ENCODE measurements around the gene NEMP2. TPM values are rescaled to one million over a fixed set of nuclear protein-coding genes. Genes with fewer than 3 reads are reported as not detected.

NEMP2 gene
- total RNA-seq, 2 experiments from 2014 or later = 11.6 to 12.2 TPM

DNA sequence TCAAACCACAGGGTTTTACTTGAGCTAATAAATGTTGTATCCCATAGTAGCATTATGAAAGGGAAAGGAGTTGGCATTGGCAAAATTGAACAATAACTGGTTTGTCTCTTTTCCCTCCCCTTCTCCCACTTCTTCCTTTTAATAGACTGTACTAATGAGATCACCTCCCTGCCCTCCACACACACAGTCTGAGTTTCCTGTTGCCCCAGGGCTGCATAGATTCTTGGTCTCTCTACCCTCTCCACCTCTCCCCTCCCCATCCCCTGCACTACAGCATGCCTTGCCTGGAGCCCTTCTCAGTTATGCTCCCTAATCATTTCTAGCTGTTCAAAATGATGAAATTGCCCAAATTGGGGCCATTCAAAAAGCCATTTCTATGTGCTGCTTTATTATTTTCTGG, 37.2 kb upstream of the NEMP2 start:
- no peaks in the 10 kb centered on the region for H3K27me3 ChIP-seq (ENCODE audit: control insufficient read depth in 1 of 2, insufficient read depth in 2 of 2, low read length in 2 of 2)
- Mint-ChIP-seq H3K9me3 (peaks cover 4% of the 10 kb centered on the region), H3K4me3 (no peak overlapping the region), H3K27me3 (no peaks in the 10 kb centered on the region), H3K4me1 (ENCODE audit: low read depth) (peaks cover 21% of the 10 kb centered on the region), H3K36me3 (ENCODE audit: low read depth) (no peaks in the 10 kb centered on the region), H3K27ac (no peak overlapping the region)
- intact Hi-C loops (cut with DNase I, micrococcal nuclease) = no loop called here
- no peaks in the 10 kb centered on the region for H3K4me1 ChIP-seq (ENCODE audit: insufficient read depth, low read length)
- no peak overlapping the region for H3K4me3 ChIP-seq (ENCODE audit: low read length)
- DNase-seq = no peak
- H3K36me3 ChIP-seq (ENCODE audit: insufficient read depth, low read length) = no peaks in the 10 kb centered on the region
- ChIA-PET CTCF (interaction anchor here (1.5 kb wide), 1 partner anchor 13 kb away, joined by 3 read pairs; no protein-coding TSS in a partner anchor), POLR2A (interaction anchor here (1.8 kb wide), 1 partner anchor 38 kb away, joined by 4 read pairs; no protein-coding TSS in a partner anchor)
- TF ChIP-seq, protein P1, sequence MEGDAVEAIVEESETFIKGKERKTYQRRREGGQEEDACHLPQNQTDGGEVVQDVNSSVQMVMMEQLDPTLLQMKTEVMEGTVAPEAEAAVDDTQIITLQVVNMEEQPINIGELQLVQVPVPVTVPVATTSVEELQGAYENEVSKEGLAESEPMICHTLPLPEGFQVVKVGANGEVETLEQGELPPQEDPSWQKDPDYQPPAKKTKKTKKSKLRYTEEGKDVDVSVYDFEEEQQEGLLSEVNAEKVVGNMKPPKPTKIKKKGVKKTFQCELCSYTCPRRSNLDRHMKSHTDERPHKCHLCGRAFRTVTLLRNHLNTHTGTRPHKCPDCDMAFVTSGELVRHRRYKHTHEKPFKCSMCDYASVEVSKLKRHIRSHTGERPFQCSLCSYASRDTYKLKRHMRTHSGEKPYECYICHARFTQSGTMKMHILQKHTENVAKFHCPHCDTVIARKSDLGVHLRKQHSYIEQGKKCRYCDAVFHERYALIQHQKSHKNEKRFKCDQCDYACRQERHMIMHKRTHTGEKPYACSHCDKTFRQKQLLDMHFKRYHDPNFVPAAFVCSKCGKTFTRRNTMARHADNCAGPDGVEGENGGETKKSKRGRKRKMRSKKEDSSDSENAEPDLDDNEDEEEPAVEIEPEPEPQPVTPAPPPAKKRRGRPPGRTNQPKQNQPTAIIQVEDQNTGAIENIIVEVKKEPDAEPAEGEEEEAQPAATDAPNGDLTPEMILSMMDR (IDR thresholded peaks at IDR 0.05) = no peak
- no peak for ATAC-seq (ENCODE audit: poor library complexity)
- peaks cover 7 to 15% of the 10 kb centered on the region in 2 experiments for H3K9me3 ChIP-seq (ENCODE audit: control insufficient read depth in 1 of 2, insufficient read depth in 1 of 2, low read length in 2 of 2)
- no peak overlapping the region for H3K27ac ChIP-seq (ENCODE audit: low read depth in 1 of 2, low read length in 2 of 2)

GRCh38 chr2:190570871-190571270, 36.3 kb upstream of the NEMP2 start:
- Mint-ChIP-seq H3K36me3 (ENCODE audit: low read depth) (no peaks in the 10 kb centered on the region), H3K4me3 (no peak overlapping the region), H3K4me1 (ENCODE audit: low read depth) (peaks cover 14% of the 10 kb centered on the region), H3K27me3 (no peaks in the 10 kb centered on the region), H3K27ac (no peak overlapping the region), H3K9me3 (peaks cover 4% of the 10 kb centered on the region)
- intact Hi-C loops (cut with DNase I, micrococcal nuclease) = no loop called here
- CTCF ChIA-PET = interaction anchor here (1.5 kb wide), 1 partner anchor 12 kb away, joined by 3 read pairs; no protein-coding TSS in a partner anchor
- no peak overlapping the region for H3K27ac ChIP-seq (ENCODE audit: low read depth in 1 of 2, low read length in 2 of 2)
- ATAC-seq (ENCODE audit: poor library complexity) (no peak), DNase-seq (no peak)
- no peak overlapping the region for H3K4me3 ChIP-seq (ENCODE audit: low read length)
- peaks cover 7 to 17% of the 10 kb centered on the region in 2 experiments for H3K9me3 ChIP-seq (ENCODE audit: control insufficient read depth in 1 of 2, insufficient read depth in 1 of 2, low read length in 2 of 2)
- H3K27me3 ChIP-seq (ENCODE audit: control insufficient read depth in 1 of 2, insufficient read depth in 2 of 2, low read length in 2 of 2) = no peaks in the 10 kb centered on the region
- H3K36me3 ChIP-seq (ENCODE audit: insufficient read depth, low read length) = no peaks in the 10 kb centered on the region
- H3K4me1 ChIP-seq (ENCODE audit: insufficient read depth, low read length) = no peaks in the 10 kb centered on the region
- TF ChIP-seq, protein P1 (IDR thresholded peaks at IDR 0.05) = no peak
- POLR2A ChIA-PET = interaction anchor here (1.3 to 1.8 kb wide), 3 partner anchors 9 to 37 kb away, joined by 3 to 4 read pairs (median 4); no protein-coding TSS in a partner anchor

GRCh38 chr2:190569994-190570755, 35.7 kb upstream of the NEMP2 start:
- TF ChIP-seq, protein P1 (IDR thresholded peaks at IDR 0.05) = no peak
- ATAC-seq (ENCODE audit: poor library complexity) = no peak
- Mint-ChIP-seq H3K36me3 (ENCODE audit: low read depth) (no peaks in the 10 kb centered on the region), H3K4me1 (ENCODE audit: low read depth) (peaks cover 9% of the 10 kb centered on the region), H3K27me3 (no peaks in the 10 kb centered on the region), H3K4me3 (no peak overlapping the region), H3K27ac (no peak overlapping the region), H3K9me3 (peaks cover 4% of the 10 kb centered on the region)
- Histone ChIP-seq H3K4me3 (ENCODE audit: low read length) (no peak overlapping the region), H3K9me3 (ENCODE audit: control insufficient read depth in 1 of 2, insufficient read depth in 1 of 2, low read length in 2 of 2) (peaks cover 7 to 17% of the 10 kb centered on the region in 2 experiments), H3K4me1 (ENCODE audit: insufficient read depth, low read length) (no peaks in the 10 kb centered on the region), H3K27me3 (ENCODE audit: control insufficient read depth in 1 of 2, insufficient read depth in 2 of 2, low read length in 2 of 2) (no peaks in the 10 kb centered on the region), H3K36me3 (ENCODE audit: insufficient read depth, low read length) (no peaks in the 10 kb centered on the region), H3K27ac (ENCODE audit: low read depth in 1 of 2, low read length in 2 of 2) (no peak overlapping the region)
- ChIA-PET POLR2A (interaction anchor here (0.7 to 1.8 kb wide), 4 partner anchors 8 to 37 kb away, joined by 3 to 4 read pairs (median 4); no protein-coding TSS in a partner anchor), CTCF (no interaction called here)
- DNase-seq = no peak
- intact Hi-C loops (cut with DNase I, micrococcal nuclease) = no loop called here
